HG03097 (cell line): ENCODE data around the gene SLCO2A1.

Experiments
- ATAC-seq: cut with Tn5 transposase; IDR thresholded peaks from one replicate; pipeline ENCODE4 v1.9.1; 2021; ENCODE audit not compliant: unreplicated experiment, low FRiP score

SLCO2A1 gene

DNA sequence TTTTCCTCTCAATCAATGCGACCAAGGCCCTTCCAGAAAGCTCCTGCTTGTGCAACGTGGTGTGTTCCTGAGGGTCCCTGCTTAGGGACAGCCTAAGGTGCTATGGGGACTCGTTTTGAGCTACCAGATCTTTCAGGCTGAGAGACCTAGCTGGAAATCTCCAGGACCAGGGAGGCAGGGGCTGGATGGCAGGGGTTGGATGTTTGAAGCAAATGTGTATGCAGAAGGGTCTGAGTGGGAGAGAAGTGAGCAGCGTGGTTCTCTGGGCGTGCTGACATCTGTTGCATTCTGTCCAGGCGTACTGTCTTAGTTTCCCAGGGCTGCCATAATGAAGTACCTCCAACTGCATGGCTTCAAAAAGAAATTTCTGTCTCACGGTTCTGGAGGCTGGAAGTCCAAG lies 31.7 kb upstream of the SLCO2A1 start:
- ATAC-seq = no peak

DNA sequence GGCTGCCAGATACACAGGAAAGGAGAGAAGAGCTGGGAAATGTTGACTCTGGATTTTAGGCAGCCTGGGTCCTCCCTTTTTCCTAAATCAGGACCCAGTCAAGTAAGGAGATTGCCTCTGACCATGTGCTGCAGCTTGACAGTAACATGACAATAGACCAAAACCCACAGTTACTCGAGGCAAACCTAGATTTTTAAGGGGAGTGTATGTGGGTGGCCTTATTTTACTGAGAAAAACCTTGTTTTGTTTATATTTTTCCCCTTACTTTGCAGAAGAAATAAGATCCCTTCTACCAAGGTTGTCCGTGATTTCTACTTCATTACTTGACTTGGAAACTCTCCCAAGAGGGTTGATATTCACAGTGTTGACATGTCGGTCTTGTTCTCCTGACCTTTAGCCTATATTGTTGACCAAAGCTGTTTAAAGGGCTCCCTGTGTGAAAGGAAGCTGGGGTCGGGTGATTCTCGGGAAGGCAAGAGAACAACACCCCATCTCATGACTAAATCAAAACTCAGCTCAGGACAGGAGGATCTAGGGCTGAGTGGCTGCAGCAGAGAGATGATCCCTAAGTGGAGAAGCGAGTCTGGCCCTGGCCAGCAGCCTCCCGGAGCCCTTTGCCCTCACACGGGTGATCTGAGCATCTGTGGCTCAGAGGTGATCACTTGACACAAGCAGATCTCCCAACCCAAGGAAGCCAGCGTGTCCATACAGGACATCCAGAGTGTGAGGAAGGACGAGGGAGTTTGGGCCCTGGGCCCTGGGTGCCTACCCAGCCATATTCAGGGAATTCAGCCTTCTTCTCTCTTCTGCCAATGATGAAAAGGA lies 31.0 kb upstream of the SLCO2A1 start:
- no peak for ATAC-seq

GRCh38 chr3:134059671-134060560 lies 30.2 kb upstream of the SLCO2A1 start:
- ATAC-seq = no peak

DNA sequence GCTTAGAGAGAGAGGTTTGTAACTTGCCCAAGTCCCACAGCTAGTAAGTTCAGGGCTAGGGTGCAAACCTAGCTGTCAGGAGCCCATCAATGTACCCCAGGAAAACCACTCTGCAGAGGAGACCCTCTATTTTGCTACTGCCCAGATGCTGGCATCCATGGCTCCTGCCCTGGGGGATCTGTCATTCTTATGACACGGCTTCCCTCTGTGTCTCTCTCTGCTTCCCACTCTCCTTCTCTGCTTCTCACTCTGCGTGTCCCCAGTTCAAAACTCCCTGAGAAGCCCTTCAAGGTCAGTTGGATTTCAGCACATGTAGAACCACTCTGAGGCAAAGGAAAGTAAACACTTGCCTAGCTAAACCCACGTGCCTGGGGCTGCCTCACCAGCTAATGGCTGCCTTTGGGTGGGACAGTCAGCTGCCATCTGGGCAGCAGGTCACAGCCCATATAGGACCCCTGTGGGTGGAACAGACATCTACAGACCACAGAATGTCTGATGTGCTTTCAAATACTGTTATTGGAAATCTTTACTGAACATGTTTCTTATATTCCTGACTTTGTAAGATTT lies 29.4 kb upstream of the SLCO2A1 start:
- no peak for ATAC-seq

DNA sequence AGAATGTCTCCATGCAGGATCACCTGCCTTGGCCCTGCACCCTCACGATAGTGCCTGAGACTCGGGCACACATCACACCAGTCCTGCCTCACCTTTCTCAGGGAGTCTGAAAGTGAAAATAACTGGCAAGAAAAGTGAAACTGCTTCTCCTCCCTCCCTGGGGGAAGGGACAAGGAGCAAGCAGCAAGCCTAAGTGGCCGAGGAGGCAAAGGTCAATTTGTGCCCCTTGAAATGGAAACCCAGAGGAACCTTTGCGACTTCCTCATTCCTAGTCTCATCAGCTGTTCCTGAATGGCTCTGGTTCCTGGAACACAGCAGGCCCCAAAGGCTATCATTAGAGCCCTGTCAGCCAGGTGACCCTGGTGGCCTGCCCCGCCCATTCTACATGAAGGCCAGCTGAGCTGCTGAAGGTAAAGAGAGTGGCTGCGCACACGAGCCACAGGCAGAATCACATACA lies 28.0 kb upstream of the SLCO2A1 start:
- no peak for ATAC-seq

GRCh38 chr3:134057006-134057653 lies 27.4 kb upstream of the SLCO2A1 start:
- ATAC-seq = no peak

DNA sequence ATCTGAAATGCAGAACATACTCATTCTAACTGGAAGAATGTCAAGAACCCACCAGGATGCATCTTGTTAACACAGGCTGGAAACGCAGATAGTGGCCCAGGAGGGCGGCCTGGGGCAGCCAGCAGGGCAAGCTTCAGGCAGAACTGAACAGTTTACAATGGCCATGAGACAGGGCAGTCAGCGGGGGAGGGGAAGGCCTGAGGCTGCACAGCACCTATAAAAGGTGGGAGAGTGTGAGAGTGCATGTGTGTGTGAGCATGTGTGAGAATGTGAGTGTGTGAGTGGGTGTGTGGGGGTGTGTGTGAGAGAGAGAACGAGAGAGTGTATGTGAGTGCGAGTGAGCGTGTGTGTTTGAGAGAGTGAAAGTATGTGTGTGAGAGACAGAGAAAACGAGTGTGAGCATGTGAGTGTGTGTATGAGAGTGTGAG lies 26.8 kb upstream of the SLCO2A1 start:
- no peak for ATAC-seq

GRCh38 chr3:134055661-134056060 lies 25.9 kb upstream of the SLCO2A1 start:
- ATAC-seq = no peak

- no peak for ATAC-seq
Measured at GRCh38 chr3:134054881-134055280, 25.2 kb upstream of the SLCO2A1 start.

- no peak for ATAC-seq
Measured at GRCh38 chr3:134054231-134054630, 24.5 kb upstream of the SLCO2A1 start.

- no peak for ATAC-seq
Measured at GRCh38 chr3:134052370-134052769, 22.6 kb upstream of the SLCO2A1 start.

- ATAC-seq = no peak
Measured at GRCh38 chr3:134049676-134050075, 20.0 kb upstream of the SLCO2A1 start.

GRCh38 chr3:134048278-134048996 lies 18.7 kb upstream of the SLCO2A1 start:
- ATAC-seq = no peak

- no peak for ATAC-seq
Measured at GRCh38 chr3:134044459-134044858, 14.7 kb upstream of the SLCO2A1 start.

GRCh38 chr3:134040066-134040465 lies 10.3 kb upstream of the SLCO2A1 start:
- no peak for ATAC-seq

GRCh38 chr3:134039161-134039862 lies 9.6 kb upstream of the SLCO2A1 start:
- no peak for ATAC-seq

GRCh38 chr3:134038716-134039115 lies 9.0 kb upstream of the SLCO2A1 start:
- no peak for ATAC-seq

GRCh38 chr3:134038071-134038491 lies 8.4 kb upstream of the SLCO2A1 start:
- ATAC-seq = no peak

GRCh38 chr3:134037168-134037567 lies 7.4 kb upstream of the SLCO2A1 start:
- no peak for ATAC-seq
